ENCODE data around the gene LBP.
"Not testable (repeated sequence)": the region's sequence is repeated elsewhere in the genome, so short reads cannot be mapped to it uniquely, and the experiment has no call there.

Gene LBP

GRCh38 chr20:38395751-38396395 is 49.6 kb downstream of the LBP start:
- not testable (repeated sequence) for DNase-seq (ENCODE audit: low spot score)

GRCh38 chr20:38402089-38402488 is 55.8 kb downstream of the LBP start:
- no peak for DNase-seq (ENCODE audit: low spot score)

- DNase-seq (ENCODE audit: low spot score) = no peak
These were observed 56.5 kb downstream of the LBP start for GRCh38 chr20:38402816-38403215.

- no peak for DNase-seq (ENCODE audit: low spot score)
These were observed 57.7 kb downstream of the LBP start for GRCh38 chr20:38404016-38404415.

- no peak for DNase-seq (ENCODE audit: low spot score)
These were observed 58.9 kb downstream of the LBP start for GRCh38 chr20:38405132-38405531.

- DNase-seq (ENCODE audit: low spot score) = no peak
These were observed 60.2 kb downstream of the LBP start for GRCh38 chr20:38406476-38406875.

- no peak for DNase-seq (ENCODE audit: low spot score)
These were observed 61.0 kb downstream of the LBP start for GRCh38 chr20:38407321-38407720.

- not testable (repeated sequence) for DNase-seq (ENCODE audit: low spot score)
These were observed 61.5 kb downstream of the LBP start for GRCh38 chr20:38407822-38408221.

GRCh38 chr20:38412877-38413577 is 66.7 kb downstream of the LBP start:
- DNase-seq (ENCODE audit: low spot score) = no peak

GRCh38 chr20:38414769-38415450 is 68.6 kb downstream of the LBP start:
- no peak for DNase-seq (ENCODE audit: low spot score)

- no peak for DNase-seq (ENCODE audit: low spot score)
These were observed 72.4 kb downstream of the LBP start for GRCh38 chr20:38418509-38419204.

- DNase-seq (ENCODE audit: low spot score) = no peak
These were observed 74.3 kb downstream of the LBP start for GRCh38 chr20:38420388-38421085.

GRCh38 chr20:38421915-38422314 is 75.6 kb downstream of the LBP start:
- DNase-seq (ENCODE audit: low spot score) = no peak

GRCh38 chr20:38423541-38423940 is 77.3 kb downstream of the LBP start:
- no peak for DNase-seq (ENCODE audit: low spot score)

GRCh38 chr20:38424401-38424800 is 78.1 kb downstream of the LBP start:
- no peak for DNase-seq (ENCODE audit: low spot score)

GRCh38 chr20:38426006-38426897 is 80.0 kb downstream of the LBP start:
- DNase-seq (ENCODE audit: low spot score) = no peak
